Rectal smooth muscle tissue (tissue), 1 donor: ENCODE data around the gene ZNF813.

ENCODE experiments used
- H3K27ac ChIP-seq: one replicate; pipeline ENCODE4 v1.7.0; 2013; ENCODE audit warnings: low read depth, low read length, inconsistent platforms
- H3K27me3 ChIP-seq: one replicate; pipeline ENCODE4 v1.7.0; 2013; ENCODE audit warnings: low read length; ENCODE audit not compliant: control insufficient read depth, insufficient read depth
- H3K36me3 ChIP-seq: one replicate; pipeline ENCODE4 v1.7.0; 2013; ENCODE audit warnings: low read length; ENCODE audit not compliant: control insufficient read depth, insufficient read depth
- H3K4me1 ChIP-seq: one replicate; pipeline ENCODE4 v1.7.0; 2013; ENCODE audit warnings: low read length; ENCODE audit not compliant: control insufficient read depth, insufficient read depth
- H3K4me3 ChIP-seq: one replicate; pipeline ENCODE4 v1.7.0; 2013; ENCODE audit warnings: low read length
- H3K9ac ChIP-seq: one replicate; pipeline ENCODE4 v1.7.0; 2013; ENCODE audit warnings: low read length

Gene ZNF813

GRCh38 chr19:53536225-53536548 is 68.7 kb downstream of the ZNF813 start:
- no peaks in the 10 kb centered on the region for H3K4me1 ChIP-seq
- no peaks in the 10 kb centered on the region for H3K36me3 ChIP-seq
- H3K9ac ChIP-seq = no peak overlapping the region
- H3K27me3 ChIP-seq = no peaks in the 10 kb centered on the region
- H3K27ac ChIP-seq = no peak overlapping the region
- no peak overlapping the region for H3K4me3 ChIP-seq

GRCh38 chr19:53537121-53537520 is 69.6 kb downstream of the ZNF813 start:
- Histone ChIP-seq H3K27me3 (no peaks in the 10 kb centered on the region), H3K27ac (peak overlapping the region; percentile 81), H3K9ac (no peak overlapping the region), H3K4me1 (no peaks in the 10 kb centered on the region), H3K4me3 (peak overlapping the region; percentile 79), H3K36me3 (no peaks in the 10 kb centered on the region)

DNA sequence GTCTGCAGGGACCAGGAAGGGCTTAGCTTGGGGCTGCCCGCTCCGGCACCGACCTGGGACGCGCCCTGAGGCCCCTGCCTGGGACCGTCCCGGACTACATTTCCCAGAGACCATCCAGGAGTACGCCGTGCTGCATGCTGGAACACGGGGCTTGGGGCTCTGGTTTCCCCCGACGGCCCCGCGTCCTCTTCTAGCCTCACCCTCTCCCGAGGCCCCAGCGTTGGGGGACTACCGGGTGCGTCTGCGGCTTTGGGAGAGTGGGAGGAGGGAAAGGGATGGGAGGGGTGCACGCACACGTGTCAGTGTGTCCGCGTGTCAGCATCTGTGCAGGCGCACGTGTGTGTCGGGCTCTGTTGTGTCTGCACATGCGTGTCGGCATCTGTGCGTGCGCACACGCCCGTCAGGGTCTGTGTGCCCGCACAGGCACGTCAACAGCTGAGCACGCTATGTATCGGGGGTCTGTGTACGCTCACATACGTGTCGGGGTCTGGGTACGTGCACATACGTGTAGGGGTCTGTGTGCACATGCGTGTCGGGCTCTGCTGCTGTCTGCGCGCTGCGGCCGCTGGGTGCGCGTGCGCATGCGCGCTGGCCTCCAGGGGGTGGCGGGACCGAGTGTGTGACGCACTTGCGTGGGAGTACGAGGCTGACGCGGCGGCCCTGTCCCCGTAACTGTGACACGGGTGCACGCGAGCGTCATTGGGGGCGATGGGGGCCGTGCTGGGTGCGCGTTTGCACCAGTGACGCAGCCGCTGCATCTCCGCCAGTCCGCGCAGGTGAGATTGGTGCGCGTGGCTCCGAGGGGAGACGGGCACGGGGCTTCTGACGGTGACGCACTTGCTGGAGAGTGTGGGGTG is 70.2 kb downstream of the ZNF813 start, which contains the start of gene ZNF331:
TSS of gene ZNF331 (plus strand) at position 625 of the 857 bp plus-strand sequence. CDS start 31,232 bp downstream, outside the sequence.
- peak within 1 kb of the TSS; percentile 75 for H3K9ac ChIP-seq
- H3K4me3 ChIP-seq = peak within 1 kb of the TSS; percentile 79
- H3K4me1 ChIP-seq = no peaks in the 10 kb centered on the region
- no peaks in the 10 kb centered on the region for H3K27me3 ChIP-seq
- H3K36me3 ChIP-seq = no peaks in the 10 kb centered on the region
- peak within 1 kb of the TSS; percentile 81 for H3K27ac ChIP-seq

DNA sequence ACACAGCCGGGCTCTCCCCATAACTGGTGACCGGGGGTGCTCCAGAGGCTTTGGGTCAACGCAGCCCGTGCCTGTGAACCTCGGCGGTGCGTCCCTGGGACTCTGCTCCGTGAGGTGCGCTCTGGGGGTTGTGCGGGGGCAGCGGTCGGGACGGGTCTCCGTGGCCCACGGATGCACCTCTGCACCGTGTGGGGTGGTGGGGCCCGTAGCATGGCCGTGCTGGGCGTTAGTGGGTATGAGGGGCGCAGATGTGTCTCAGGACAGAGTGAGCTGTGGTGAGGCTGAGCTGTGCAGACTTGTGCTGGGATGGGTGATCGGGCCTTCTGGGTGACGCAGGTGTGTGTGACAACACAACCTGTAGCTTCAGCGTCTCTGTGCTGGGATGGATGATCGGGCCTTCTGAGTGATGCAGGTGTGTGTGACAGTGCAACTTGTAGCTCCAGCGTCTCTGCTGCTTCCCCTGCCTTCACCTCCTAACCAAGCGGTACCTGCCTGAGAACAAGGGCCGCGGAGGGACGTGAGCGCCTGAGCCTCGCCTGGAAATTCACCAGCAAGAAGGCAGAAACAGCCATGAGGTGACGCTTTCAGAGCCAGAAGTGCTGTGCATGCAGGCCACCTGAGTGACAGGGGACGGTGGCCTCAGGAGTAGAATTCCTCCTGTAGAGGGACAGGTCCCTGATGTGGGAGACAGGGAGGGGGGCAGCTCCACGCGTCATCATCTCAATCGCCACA is 71.0 kb downstream of the ZNF813 start:
- H3K27ac ChIP-seq = peak overlapping the region; percentile 81

GRCh38 chr19:53540091-53540490 is 72.6 kb downstream of the ZNF813 start:
- Histone ChIP-seq H3K9ac (no peak overlapping the region), H3K4me1 (no peaks in the 10 kb centered on the region), H3K4me3 (no peak overlapping the region), H3K27me3 (no peaks in the 10 kb centered on the region), H3K36me3 (no peaks in the 10 kb centered on the region), H3K27ac (no peak overlapping the region)

More for the DNA sequence above, 71.0 kb downstream of the ZNF813 start:
- Histone ChIP-seq H3K36me3 (no peaks in the 10 kb centered on the region), H3K9ac (peak overlapping the region; percentile 75), H3K27me3 (no peaks in the 10 kb centered on the region), H3K4me1 (no peaks in the 10 kb centered on the region), H3K4me3 (peak overlapping the region; percentile 79)

GRCh38 chr19:53541971-53542370 is 74.4 kb downstream of the ZNF813 start:
- Histone ChIP-seq H3K36me3 (no peaks in the 10 kb centered on the region), H3K4me1 (no peaks in the 10 kb centered on the region), H3K27ac (no peak overlapping the region), H3K9ac (no peak overlapping the region), H3K27me3 (no peaks in the 10 kb centered on the region), H3K4me3 (no peak overlapping the region)

- H3K36me3 ChIP-seq = no peaks in the 10 kb centered on the region
- H3K27me3 ChIP-seq = no peaks in the 10 kb centered on the region
- no peak overlapping the region for H3K27ac ChIP-seq
- no peak overlapping the region for H3K4me3 ChIP-seq
- no peak overlapping the region for H3K9ac ChIP-seq
- no peaks in the 10 kb centered on the region for H3K4me1 ChIP-seq
These were observed 77.9 kb downstream of the ZNF813 start for GRCh38 chr19:53545271-53546065.
